HepG2 (cell line): ENCODE results near the gene CD300LG. TPM values are rescaled to one million over a fixed set of nuclear protein-coding genes. Genes with fewer than 3 reads are reported as not detected.

Experiments
- CEBPG ChIP-seq: IDR thresholded peaks from 2 replicates; pipeline ENCODE4 v1.6.1; 2016
- CTCF ChIP-seq: sonication (generic); formaldehyde crosslinking; IDR thresholded peaks from 2 replicates; pipeline ENCODE4 v1.5.0; 2020; ENCODE audit warnings: mild to moderate bottlenecking, missing genetic modification reagents, moderate library complexity
- DNMT1 ChIP-seq: sonication (generic); formaldehyde crosslinking; IDR thresholded peaks from 2 replicates; pipeline ENCODE4 v1.5.1; 2020; ENCODE audit warnings: mild to moderate bottlenecking, missing genetic modification reagents
- EHMT2 ChIP-seq: fragments of 200-600 bp; sonication (generic); IDR thresholded peaks from 2 replicates; pipeline ENCODE4 v1.7.0; 2017; ENCODE audit warnings: antibody characterized with exemption, low read depth, low read length, borderline replicate concordance
- ELF4 ChIP-seq: sonication (generic); formaldehyde crosslinking; IDR thresholded peaks from 2 replicates; pipeline ENCODE4 v1.5.0; 2020; ENCODE audit warnings: missing genetic modification reagents, mild to moderate bottlenecking, moderate library complexity, borderline replicate concordance
- ESRRA ChIP-seq: sonication (generic); formaldehyde crosslinking; IDR thresholded peaks from 2 replicates; pipeline ENCODE4 v1.5.1; 2020; ENCODE audit warnings: mild to moderate bottlenecking, low read depth, missing genetic modification reagents
- GATAD2A ChIP-seq: IDR thresholded peaks from 2 replicates; pipeline ENCODE4 v1.6.1; 2016
- NAIF1 ChIP-seq: sonication (generic); formaldehyde crosslinking; IDR thresholded peaks from 2 replicates; pipeline ENCODE4 v1.5.0; 2020; ENCODE audit warnings: mild to moderate bottlenecking, missing genetic modification reagents, borderline replicate concordance
- PPARG ChIP-seq: conservative IDR thresholded peaks from 2 replicates; pipeline ENCODE4 v1.6.1; 2016; ENCODE audit warnings: missing biosample characterization, missing genetic modification reagents
- PRDM15 ChIP-seq: sonication (generic); formaldehyde crosslinking; IDR thresholded peaks from 2 replicates; pipeline ENCODE4 v1.4.0; 2020; ENCODE audit warnings: missing genetic modification reagents
- RAD51 ChIP-seq: fragments of 450-650 bp; IDR thresholded peaks from 2 replicates; pipeline ENCODE4 v1.6.1; 2016; ENCODE audit warnings: borderline replicate concordance
- RORA ChIP-seq: sonication (generic); formaldehyde crosslinking; IDR thresholded peaks from 2 replicates; pipeline ENCODE4 v1.5.0; 2020; ENCODE audit warnings: mild to moderate bottlenecking, missing genetic modification reagents, moderate library complexity
- RXRA ChIP-seq: sonication (generic); formaldehyde crosslinking; IDR thresholded peaks from 2 replicates; pipeline ENCODE4 v1.5.1; 2020; ENCODE audit warnings: missing genetic modification reagents
- SP4 ChIP-seq: sonication (generic); formaldehyde crosslinking; IDR thresholded peaks from 2 replicates; pipeline ENCODE4 v1.8.1; 2023; ENCODE audit warnings: mild to moderate bottlenecking, missing genetic modification reagents
- UBTF ChIP-seq: sonication (generic); formaldehyde crosslinking; IDR thresholded peaks from 2 replicates; pipeline ENCODE4 v1.4.0; 2020; ENCODE audit warnings: mild to moderate bottlenecking, missing genetic modification reagents
- ZNF124 ChIP-seq: sonication (generic); formaldehyde crosslinking; IDR thresholded peaks from 2 replicates; pipeline ENCODE4 v1.4.0; 2020; ENCODE audit warnings: missing genetic modification reagents
- ZNF281 ChIP-seq: sonication (generic); formaldehyde crosslinking; IDR thresholded peaks from 2 replicates; pipeline ENCODE4 v1.4.0; 2020; ENCODE audit warnings: missing genetic modification reagents, borderline replicate concordance
- ZNF367 ChIP-seq: sonication (generic); formaldehyde crosslinking; IDR thresholded peaks from 2 replicates; pipeline ENCODE4 v1.4.0; 2020; ENCODE audit warnings: missing genetic modification reagents, borderline replicate concordance
- ZNF605 ChIP-seq: sonication (generic); formaldehyde crosslinking; IDR thresholded peaks from 2 replicates; pipeline ENCODE4 v1.8.0; 2022; ENCODE audit warnings: mild to moderate bottlenecking, missing genetic modification reagents
- ZNF792 ChIP-seq: IDR thresholded peaks from 2 replicates; pipeline ENCODE4 v1.6.1; 2016
- ZNF841 ChIP-seq: sonication (generic); formaldehyde crosslinking; IDR thresholded peaks from 2 replicates; pipeline ENCODE4 v1.8.1; 2023; ENCODE audit warnings: missing genetic modification reagents, borderline replicate concordance
- polyA plus RNA-seq, 8 experiments: library from polyadenylated mRNA; depleted of rRNA in 3 of 8; stranded (reverse) in 7 of 8; unstranded in 1 of 8; fragments of >200 nt; fragmentation: Illumina TruSeq in 4 of 8; extraction: Trizol in 4 of 8; gene quantifications; 2 replicates each; pipeline versions ENCODE4 v1.2.1 to v1.2.3, GENCODE V29; 2011 to 2016; ENCODE audit warnings: low read depth in 4 of 8, missing spikeins in 1 of 8, mixed read lengths in 1 of 8; ENCODE audit not compliant: insufficient read depth in 1 of 8
- total RNA-seq, 5 experiments: library from RNA; depleted of rRNA; stranded (reverse); fragments of >200 nt; fragmentation: Illumina TruSeq; extraction: Trizol; gene quantifications; 2 replicates each; pipeline ENCODE4 v1.2.3, GENCODE V29; 2016; ENCODE audit warnings: low read depth in 1 of 5

Gene CD300LG
- total and polyA plus RNA-seq, 2 of the 13 experiments (the other 11 are each of a cell fraction or from before 2014, with no cell fraction given), result not detected

DNA sequence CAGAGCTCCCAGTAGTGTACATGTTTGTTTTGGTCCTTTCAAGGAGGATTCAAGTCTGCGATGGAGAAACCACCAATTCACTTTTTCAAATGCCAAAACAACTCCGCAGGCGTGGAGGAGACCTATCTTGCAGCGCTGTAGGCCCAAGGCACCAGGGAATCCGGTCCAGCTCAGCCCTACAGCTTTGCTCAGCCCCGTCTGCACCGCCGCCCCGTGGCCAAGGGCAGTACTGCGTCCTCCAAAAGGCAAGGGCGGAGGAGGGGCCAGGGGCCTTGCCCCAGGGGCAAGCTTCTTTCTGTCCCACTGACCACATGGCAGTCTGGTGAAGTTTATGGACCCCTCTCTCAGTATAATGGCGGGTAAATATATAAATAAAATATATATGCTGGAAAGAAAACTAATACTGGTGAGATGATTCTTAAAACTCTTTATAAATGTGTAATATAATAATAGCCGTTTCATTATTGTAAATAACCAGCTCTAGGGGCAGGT is 709 bp upstream of the CD300LG start (continued):
- TF ChIP-seq UBTF (no peak), NAIF1 (CRISPR knock-in tag) (no peak), GATAD2A (CRISPR knock-in tag) (peak; percentile 58; the same call in 1 of the 2 replicates), ZNF792 (CRISPR knock-in tag) (0 out of 2 replicates have a peak, but pooled peaks have one; percentile 43), CTCF (peak; percentile 98), CEBPG (no peak), ZNF841 (CRISPR knock-in tag) (no peak), SP4 (CRISPR knock-in tag) (peak; percentile 51; the same call in 1 of the 2 replicates), PRDM15 (peak; percentile 36; the same call in 1 of the 2 replicates), RORA (CRISPR knock-in tag) (no peak), ZNF281 (CRISPR knock-in tag) (no peak), ZNF124 (no peak), EHMT2 (no peak), DNMT1 (CRISPR knock-in tag) (no peak), ZNF367 (CRISPR knock-in tag) (no peak), RAD51 (no peak), ELF4 (CRISPR knock-in tag) (no peak), ESRRA (CRISPR knock-in tag) (no peak), ZNF605 (CRISPR knock-in tag) (no peak), RXRA (CRISPR knock-in tag) (0 out of 2 replicates have a peak, but pooled peaks have one; percentile 21), PPARG (CRISPR knock-in tag) (no peak)
